GM21360 (cell line): Measurements from ENCODE around the gene PIP4K2A.
"Not testable (repeated sequence)": the region's sequence is repeated elsewhere in the genome, so short reads cannot be mapped to it uniquely, and the experiment has no call there.

ENCODE experiments used
- ATAC-seq: cut with Tn5 transposase; IDR thresholded peaks from one replicate; pipeline ENCODE4 v1.9.1; 2021; ENCODE audit warnings: mild to moderate bottlenecking, moderate library complexity; ENCODE audit not compliant: unreplicated experiment

Gene PIP4K2A

DNA sequence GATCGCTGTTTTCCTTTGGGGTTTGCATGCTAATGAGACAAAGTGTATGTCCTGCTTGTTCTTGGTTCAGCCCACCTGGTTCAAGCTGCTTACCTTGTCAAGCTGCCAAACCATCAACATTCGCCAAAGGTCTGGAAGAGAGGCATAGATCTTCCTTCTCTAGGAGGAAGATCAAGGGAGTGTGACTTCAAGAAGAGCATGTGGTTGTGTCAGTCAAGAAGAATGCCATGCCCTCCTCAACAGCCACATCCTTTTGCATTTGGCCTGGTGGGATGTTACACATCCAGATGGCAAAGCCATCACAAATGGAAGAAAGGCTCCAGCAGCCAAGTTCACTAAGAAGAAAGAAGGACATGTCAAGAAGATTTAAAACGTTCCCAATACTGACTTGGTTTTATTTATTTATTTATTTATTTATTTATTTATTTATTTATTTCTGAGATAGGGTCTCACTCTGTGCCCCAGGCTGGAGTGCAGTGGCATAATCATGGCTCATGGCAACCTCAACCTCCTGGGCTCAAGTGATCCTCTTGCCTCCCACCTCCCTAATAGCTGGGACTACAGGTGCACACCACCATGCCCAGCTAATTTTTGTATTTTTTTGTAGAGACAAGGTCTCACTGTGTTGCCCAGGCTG is 5.1 kb upstream of the PIP4K2A start:
- ATAC-seq = no peak

DNA sequence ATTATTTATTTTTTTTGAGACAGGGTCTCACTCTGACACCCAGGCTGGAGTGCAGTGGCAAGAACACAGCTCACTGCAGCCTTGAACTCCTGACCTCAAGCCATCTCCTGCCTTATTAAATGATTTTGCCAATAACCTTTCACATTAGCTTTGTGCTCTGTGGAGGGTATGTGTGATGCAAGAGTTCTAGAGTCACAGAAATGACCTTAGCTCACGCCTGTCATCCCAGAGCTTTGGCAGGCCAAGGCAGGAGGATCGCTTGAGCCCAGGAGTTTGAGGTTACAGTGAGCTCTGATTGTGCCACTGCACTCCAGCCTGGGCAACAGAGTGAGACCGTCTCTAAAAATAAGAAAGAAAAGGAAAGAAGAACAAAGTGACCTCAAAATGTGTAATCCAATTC is 4.3 kb upstream of the PIP4K2A start:
- not testable (repeated sequence) for ATAC-seq

DNA sequence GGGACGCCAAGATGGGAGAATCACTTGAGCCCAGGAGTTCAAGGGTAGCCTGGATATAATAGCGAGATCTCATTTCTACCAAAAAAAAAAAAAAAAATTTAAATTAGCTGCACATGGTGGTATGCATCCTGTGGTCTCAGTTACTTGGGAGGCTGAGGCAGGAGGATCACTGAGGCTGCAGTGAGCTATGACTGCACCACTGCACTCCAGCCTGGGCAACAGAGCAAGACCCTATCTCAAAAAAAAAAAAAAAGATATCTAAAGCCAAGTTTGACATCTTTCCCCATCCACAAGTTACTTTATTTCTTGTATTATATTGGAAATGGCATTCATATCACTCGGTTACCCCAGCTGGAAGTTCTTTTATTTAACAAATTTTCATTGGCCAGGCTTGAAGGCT is 3.4 kb upstream of the PIP4K2A start:
- no peak for ATAC-seq

DNA sequence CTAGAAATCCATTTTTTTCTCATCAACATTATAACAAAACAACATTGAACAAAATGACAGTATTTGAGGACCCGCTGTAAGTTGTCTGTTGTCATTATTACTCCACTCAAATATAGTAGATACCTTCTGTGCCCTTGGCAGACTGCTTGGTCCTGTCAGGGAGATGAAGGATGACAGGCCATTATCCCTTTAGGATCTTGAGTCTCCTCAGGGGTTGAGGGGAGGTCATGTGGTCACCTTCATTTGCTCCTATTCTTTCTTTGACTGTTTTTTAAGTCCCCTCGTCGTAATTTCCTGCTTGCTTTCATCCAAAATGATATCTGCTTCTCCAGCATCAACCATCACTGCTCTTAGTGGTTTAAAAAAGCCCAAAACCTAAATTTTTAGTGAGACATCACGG is 2.6 kb upstream of the PIP4K2A start:
- ATAC-seq = no peak

DNA sequence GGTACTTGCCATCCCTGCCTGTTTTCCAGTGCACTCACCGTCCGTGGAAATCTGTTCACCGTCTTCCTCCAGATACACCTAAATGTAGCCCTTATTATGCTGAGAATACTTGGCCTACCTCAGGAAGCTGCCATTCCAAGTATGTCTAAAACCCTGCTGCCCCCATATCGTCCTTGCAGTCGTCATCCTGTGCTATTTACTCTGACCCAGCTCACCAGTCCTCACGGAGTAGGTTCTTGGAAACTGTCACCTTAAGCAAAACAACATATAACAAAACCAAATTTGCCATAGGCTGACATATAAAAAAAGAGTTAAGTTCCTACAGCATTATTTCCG is 880 bp upstream of the PIP4K2A start:
- no peak for ATAC-seq

DNA sequence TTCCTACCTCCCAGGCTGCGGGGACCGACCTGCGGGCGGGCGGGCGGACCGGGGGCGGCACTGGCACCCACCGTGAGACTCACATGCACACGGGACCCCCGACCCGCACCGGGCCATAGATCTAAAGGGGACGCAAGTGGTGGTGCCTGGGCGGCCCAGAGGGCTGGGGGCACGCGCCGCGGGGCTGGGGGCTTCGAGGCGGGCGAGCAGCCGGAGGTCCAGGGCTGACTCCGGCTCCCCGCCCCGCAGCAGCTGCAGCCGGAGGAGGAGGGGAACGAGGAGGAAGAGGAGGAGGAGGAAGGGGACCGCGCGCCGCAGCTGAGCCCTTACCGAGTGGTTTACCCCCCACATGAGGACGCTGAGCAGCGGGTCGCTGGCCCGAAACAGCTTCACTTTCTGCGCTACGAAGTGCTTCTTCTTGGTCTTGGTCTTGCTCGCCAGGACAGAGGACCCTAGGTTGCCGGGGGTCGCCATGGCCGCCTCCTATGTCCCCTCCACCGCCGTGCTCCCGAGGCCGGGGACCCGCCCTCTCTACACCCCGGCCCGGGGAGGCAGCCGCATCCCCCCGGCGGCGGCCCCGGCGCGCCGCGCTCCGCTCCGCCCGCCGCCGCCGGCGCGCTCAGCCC is 412 bp downstream of the PIP4K2A start:
- peak; percentile 13 for ATAC-seq

DNA sequence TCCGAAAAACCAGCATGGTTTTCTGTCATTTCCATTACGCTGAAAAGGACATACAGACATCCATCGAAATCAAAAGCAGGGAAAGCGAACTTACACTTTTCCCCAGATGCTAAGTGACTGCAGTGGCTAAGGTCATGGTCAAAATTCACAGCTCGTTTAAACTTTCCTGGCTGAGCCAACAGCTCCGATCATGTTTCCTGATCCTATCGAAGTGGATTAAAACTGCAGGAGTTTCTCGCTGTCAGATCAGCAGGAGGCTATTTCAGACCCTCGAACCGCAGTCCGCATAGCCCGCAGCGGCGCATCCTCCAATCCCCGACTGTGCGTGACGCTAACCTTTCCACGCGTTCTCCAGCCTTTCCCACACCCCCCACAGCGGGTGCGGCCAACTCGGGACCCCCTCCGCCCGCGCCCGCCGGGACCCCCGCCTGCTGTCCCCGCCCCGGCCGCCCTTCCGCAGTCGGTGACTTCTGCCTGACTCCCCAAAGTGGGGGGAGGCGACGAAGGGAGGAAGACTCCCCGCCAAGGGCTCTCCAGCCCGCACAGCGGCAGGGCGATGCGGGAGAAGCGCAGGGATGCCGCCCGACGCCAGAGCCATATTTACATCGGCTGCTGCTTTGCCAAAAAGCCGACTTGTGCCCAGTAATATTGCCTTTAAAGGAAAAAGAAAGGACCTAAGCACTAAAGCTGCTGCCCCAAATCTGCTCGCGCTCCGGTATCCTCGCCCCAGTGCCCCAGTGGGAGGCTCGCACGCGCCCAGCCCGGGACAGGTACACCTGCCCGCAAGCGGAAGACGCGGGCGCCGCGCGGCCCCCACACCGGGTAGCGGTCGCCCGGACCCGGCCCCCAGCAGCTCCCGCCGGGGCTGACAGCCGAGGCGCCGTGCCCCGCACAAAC is 1.2 kb downstream of the PIP4K2A start:
- ATAC-seq = peak; percentile 13

DNA sequence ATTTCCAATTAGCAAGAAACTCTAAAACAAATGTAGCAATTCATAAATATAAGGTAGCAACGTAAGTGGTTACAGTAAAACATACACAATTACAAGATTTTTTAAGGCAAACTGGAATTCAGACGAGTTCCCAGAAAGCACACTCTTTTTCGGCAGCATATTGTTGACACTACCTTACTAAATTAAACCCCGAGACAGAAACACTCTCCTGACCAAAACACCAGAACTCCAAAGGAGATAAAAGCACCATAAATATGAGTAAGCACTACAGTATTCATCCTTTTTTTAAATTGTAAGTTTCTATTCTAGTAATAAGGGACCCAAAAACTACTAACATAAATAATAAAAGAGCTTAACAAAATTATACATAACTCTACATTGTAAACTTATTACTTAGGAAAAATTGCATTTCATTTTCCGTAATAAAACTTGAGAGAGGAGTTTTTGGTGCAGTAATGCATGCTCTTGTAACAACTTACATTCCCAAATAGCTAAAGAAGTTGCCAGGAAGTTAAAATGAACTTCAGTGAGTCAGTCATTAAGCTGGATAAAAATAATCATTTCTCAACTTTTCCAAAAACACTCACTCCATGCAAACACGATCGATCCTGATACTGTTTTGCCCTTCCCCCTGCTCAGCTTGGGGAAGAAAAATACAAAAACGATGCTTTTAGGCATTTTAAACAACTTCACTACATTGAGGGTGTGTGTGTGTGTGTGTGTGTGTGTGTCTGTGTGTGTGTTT is 2.0 kb downstream of the PIP4K2A start:
- no peak for ATAC-seq

DNA sequence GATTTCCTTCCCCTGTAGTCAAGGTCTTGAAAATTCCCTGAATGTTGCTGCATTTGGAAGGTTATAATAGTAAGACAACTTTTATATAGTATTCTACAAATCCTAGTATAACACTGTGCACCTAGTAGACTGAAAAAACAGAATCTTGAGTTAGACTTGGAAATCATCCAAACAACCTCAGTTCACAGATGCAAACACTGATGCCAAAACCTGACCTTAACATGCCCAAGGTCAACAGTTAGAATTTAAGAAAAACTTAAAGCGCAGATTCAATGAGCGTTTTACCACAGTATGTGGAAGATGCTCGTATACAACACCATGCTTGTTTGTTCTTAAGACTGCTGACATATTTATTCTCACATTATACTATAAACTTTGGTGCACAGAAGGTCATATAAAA is 3.0 kb downstream of the PIP4K2A start:
- ATAC-seq = no peak

DNA sequence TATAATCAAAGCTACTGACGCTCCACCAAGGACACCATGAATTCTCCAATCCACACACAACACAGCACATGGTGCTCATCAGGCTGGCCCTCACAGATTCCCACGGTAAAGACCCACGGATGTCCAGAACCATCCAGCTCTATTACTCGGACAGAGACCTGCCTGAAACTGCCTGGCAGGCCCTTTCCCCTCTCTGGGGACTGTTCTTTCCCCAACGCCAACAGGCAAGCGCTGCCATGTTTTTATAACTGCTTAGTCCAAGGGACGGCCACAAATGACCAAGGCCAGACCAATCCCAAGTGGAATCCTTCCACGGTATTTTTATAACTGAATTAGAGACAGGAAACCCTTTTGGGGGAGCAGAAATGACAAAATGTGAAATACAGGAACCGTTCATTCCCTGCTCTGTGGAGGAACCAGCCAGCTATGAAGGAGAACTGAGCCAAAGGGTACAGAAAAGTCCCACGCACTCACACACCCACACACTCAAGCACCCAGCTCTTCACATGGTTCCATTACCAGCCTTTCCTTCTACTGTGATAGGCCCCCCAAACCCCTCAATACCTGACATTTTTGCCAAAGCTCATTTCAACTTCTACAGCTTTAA is 4.1 kb downstream of the PIP4K2A start:
- ATAC-seq = peak; percentile 35

DNA sequence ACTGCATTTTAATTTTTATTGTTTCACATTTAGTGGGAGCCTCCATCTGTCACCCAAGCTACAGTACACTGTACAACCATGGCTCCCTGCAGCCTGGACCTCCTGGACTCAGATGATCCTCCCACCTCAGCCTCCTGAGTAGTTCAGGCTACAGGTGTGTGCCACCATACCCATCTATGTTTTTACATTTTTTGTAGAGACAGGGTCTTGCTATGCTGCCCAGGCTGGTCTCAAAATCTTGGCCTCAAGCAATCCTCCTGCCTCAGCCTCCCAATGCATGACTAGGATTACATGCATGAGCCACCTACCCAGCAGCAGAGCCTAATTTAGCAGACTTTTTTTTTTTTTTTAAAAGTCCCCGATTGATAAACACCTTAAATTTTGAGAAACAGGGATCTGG is 5.6 kb downstream of the PIP4K2A start:
- no peak for ATAC-seq

DNA sequence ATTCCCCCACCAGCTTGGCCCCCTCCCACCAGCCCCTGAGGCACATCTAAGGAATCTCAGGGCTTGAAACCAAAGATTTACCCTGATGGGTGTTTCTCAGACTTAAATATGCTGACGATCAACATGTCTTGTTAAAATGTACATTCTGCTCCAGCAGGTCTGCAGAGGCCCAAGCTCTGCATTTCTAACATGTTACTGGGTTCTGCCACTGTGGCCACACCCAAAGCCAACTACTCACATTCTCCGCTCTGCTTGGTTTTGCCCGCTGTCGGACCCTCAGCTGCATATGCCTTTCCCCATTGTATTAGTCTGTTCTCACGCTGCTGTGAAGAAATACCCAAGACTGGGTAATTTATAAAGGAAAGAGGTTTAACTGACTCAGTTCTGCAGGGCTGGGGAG is 8.9 kb downstream of the PIP4K2A start:
- no peak for ATAC-seq

DNA sequence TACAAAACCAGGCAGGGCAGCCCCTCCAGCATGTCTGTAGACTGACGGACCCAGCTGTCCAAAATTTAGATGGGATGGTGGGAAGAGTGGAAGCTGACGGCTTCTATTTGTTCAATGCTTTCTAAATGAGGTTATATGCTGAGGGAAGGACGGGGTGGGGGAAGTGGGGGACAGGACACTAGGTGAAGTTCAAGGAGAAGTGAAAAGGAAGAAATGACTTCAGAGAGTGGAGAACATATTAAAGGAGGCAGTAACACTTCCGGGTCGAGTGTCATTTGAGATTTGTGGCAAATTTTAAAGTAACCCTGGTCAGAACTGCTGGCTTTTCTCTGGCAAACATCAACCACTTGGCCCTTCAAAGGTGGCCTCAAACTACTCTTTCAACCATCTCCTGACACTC is 9.4 kb downstream of the PIP4K2A start:
- ATAC-seq = peak; percentile 29

DNA sequence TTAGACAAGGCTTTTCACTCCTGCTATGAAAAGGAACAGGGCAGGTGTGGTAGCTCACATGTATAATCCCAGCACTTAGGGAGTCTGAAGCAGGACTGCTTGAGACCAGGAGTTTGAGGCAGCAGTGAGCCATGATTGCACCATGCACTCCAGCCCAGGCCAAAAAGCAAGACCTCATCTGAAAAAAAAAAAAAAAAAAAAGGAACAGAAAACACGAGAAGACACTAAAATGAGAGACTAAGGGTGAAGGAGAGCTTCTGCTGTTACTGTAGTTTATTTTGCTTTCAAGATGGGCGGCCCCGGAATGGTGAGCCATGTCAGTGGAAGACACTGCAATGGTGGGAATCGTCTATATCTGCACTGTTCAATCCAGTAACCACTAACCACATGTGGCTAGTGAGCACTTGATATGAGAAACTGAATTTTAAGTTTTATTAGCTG is 9.9 kb downstream of the PIP4K2A start:
- ATAC-seq = peak; percentile 31

DNA sequence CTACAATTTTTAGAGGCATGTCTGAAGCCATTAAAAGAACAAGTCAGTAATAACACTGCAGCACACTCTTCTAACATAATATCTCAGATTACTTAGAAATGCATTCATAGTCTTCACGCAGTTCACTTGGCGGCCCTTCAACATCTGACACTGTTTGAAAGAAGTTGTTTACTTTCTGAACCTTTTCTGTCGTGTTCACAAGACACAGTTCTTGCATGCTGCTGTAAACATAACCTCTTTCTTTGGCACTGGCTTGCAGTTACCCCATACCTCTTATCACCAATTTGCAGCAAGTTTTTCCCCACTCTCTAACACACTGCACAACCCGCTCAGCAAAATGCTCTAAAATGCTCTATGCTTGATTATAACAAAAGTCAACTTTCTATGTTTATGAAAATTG is 12.0 kb downstream of the PIP4K2A start:
- no peak for ATAC-seq

DNA sequence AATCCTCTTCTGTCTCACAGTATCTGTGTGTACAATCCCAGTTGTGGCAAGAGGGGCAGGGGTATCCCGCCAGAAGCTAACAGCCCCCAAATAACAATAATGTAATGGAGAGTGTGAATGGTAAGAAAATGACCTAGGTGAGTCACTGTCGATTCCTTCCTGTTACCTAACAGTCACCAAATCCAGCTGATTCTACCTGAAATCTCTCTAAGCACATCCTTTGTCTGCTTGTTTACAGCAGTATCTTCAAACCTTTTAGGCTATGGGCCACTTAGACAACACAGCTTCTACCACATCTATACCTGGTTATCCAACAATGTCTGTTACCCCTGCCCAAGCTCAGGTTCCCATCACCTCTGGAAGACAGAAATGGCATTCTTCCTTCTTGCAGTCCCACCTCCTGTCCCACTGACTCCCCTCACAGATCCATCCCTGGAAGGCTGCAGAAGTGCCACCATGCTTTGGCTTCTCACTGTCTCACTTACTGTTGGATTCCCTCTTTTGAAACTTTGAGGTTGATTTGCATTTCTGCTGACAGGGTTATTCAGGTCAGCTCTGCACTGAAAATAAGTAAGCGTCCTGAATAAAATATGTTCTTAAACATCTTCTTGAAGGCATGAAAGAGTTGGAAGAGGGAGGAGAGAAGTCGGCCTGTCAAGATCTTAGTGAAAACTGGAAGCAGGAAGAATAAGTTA is 13.1 kb downstream of the PIP4K2A start:
- ATAC-seq = no peak

DNA sequence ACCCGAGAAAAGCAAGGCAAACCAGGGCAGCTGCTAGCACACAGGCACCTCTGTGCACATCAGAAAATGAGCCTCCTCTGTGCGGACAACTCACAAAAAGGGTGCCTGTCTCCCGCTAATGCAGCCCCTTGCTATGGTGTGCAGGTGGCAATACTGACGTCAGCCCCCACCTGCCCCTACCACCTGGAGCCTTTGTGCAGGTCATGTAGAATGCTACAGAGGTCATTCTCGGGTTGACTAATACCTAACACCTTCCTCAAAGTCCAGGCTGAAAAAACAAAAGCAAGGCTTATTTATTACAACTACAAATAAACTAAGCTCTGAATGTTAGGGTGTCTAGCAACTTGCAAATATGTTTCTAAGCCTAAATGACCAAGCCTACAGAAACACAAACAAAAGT is 13.9 kb downstream of the PIP4K2A start:
- no peak for ATAC-seq

DNA sequence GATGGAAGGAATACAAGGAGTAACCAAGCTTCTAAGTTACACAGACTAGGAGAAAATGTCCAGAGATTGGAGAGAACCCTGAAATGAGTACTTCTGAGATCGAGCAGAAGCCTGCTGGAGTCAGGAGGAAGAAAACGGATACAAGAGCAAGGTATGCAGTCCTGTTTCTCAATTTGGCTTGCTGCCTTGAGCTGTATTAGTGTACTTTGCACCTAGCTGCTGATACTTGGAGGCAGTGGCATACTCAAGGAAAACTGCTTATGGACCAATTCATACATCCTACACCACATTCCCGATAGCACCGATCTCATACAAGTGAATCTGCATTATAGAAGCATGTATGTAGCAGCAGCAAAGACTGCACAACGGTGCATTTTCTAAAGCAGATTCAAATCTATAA is 14.4 kb downstream of the PIP4K2A start:
- ATAC-seq = no peak

DNA sequence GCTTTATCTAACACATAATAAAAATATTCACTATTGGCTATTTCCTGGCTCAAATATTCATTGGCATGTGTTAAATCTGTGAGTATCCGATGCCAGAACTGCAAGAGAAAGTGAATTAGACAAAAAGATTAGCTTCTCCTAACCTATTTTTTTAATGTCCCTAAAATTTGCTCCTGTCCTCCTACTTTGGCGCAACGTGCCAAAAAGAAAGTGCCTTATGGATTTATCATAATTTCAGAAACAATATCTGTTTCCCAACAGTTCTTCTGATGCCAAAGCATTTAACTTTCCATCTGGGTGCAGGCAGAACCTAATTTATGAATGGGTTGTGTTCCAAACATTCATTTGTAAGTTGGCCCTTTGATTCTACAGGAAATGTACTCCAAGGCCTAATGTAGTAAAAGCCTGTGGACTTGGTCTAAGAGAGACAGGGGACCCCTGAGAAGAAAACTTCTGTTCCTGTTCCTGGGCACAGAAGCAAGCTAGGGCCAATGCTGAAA is 15.4 kb downstream of the PIP4K2A start:
- ATAC-seq = no peak

DNA sequence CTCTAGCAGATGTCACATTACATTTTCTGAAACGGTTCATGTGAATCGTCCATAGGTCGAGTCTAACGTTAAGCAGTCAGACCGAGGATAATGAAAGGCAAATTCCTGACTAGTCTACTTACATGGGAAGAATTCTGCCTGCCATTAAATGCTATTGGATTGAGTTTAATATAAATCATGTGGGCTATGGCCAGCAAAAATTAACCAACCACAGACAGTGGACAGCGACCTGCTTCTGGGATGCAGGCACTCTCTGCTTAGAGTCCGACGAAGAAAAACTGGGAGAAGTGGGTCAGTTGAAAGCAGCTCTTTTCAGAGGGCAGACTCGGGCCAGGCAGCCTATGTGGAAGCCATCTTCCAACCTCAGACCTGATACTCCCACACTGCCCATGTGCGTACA is 16.6 kb downstream of the PIP4K2A start:
- ATAC-seq = no peak
